Natural killer cell (primary cell): ENCODE results near the gene TM4SF1. TPM values are rescaled to one million over a fixed set of nuclear protein-coding genes. Genes with fewer than 3 reads are reported as not detected.

Source experiments
- ATAC-seq, 3 donors: fragments of 150-1000 bp in 2 of 3; fragments of 200-7000 bp in 1 of 3; cut with Tn5 transposase; 1 replicate in 1 of 3; 2 replicates in 2 of 3; pipeline ENCODE4 v1.10.0; 2021; ENCODE audit warnings: mild to moderate bottlenecking in 2 of 3, moderate library complexity in 2 of 3
- DNase-seq, 2 donors: peaks; one replicate each; pipeline versions ENCODE4 v3.0.0 to v3.0.0-alpha.2; 2013 to 2021; ENCODE audit warnings: mixed read lengths in 1 of 2
- H3K27ac ChIP-seq: one replicate; pipeline ENCODE4 v1.5.1; 2013; ENCODE audit warnings: mild to moderate bottlenecking, low read length
- H3K27me3 ChIP-seq: one replicate; pipeline ENCODE4 v1.6.1; 2013; ENCODE audit warnings: low read length; ENCODE audit not compliant: control insufficient read depth, insufficient read depth
- H3K36me3 ChIP-seq: one replicate; pipeline ENCODE4 v1.6.1; 2013; ENCODE audit warnings: low read length; ENCODE audit not compliant: control insufficient read depth, insufficient read depth
- H3K4me1 ChIP-seq: one replicate; pipeline ENCODE4 v1.6.1; 2013; ENCODE audit warnings: low read length; ENCODE audit not compliant: control insufficient read depth, insufficient read depth
- H3K4me3 ChIP-seq: one replicate; pipeline ENCODE4 v1.5.1; 2013; ENCODE audit warnings: low read length
- H3K9me3 ChIP-seq: one replicate; pipeline ENCODE4 v1.6.1; 2013; ENCODE audit warnings: low read length; ENCODE audit not compliant: control insufficient read depth, insufficient read depth
- H3K27ac Mint-ChIP-seq, 2 donors: one replicate each; pipeline ENCODE4 v1.8.0; 2022; ENCODE audit warnings: mild to moderate bottlenecking in 2 of 2, mixed read lengths in 2 of 2, moderate library complexity in 1 of 2
- H3K27me3 Mint-ChIP-seq, 2 donors: one replicate each; pipeline ENCODE4 v1.8.0; 2022; ENCODE audit warnings: low read depth in 2 of 2, mixed read lengths in 2 of 2
- H3K36me3 Mint-ChIP-seq: one replicate; pipeline ENCODE4 v1.8.0; 2022; ENCODE audit warnings: mixed read lengths
- H3K4me1 Mint-ChIP-seq, 2 donors: one replicate each; pipeline ENCODE4 v1.8.0; 2022; ENCODE audit warnings: mixed read lengths in 2 of 2
- H3K4me3 Mint-ChIP-seq: one replicate; pipeline ENCODE4 v1.8.0; 2022; ENCODE audit warnings: mild to moderate bottlenecking, moderate library complexity, mixed read lengths
- H3K9me3 Mint-ChIP-seq, 2 donors: one replicate each; pipeline ENCODE4 v1.8.0; 2022; ENCODE audit warnings: mixed read lengths in 2 of 2
- CTCF ChIP-seq: fragments of 200-600 bp; IDR thresholded peaks from one replicate; pipeline ENCODE4 v1.8.0; 2022; ENCODE audit warnings: antibody characterized with exemption
- WGBS: methylation state at CpG from one replicate; pipeline ENCODE4 v1.1.7; 2013; ENCODE audit warnings: missing lambda C conversion rate; ENCODE audit not compliant: insufficient coverage; 5-methylcytosine and 5-hydroxymethylcytosine counted together
- intact Hi-C: fragments of 100-400 bp; cut with micrococcal nuclease; formaldehyde crosslinking; loops from one replicate; pipeline ENCODE4 v1.14.2; 2022
- total RNA-seq, 4 donors: library from RNA; stranded (reverse); fragments of 120-200 nt in 1 of 4; gene quantifications; one replicate each; pipeline versions ENCODE4 v1.2.3 to v1.2.4, GENCODE V29; 2013 to 2022

The TM4SF1 gene
- total RNA-seq, 3 donors from 2014 or later (not counting 1 experiment from before 2014, with no cell fraction given) = not detected

GRCh38 chr3:149421764-149422163 is 44.3 kb upstream of the TM4SF1 start:
- intact Hi-C loops = no loop called here
- H3K9me3 Mint-ChIP-seq = no peaks in the 10 kb centered on the region
- H3K4me1 ChIP-seq = no peaks in the 10 kb centered on the region
- no peaks in the 10 kb centered on the region for H3K4me1 Mint-ChIP-seq
- H3K36me3 ChIP-seq = no peaks in the 10 kb centered on the region
- DNase-seq (no peak), ATAC-seq (no peak)
- H3K4me3 Mint-ChIP-seq = no peak overlapping the region
- H3K9me3 ChIP-seq = no peaks in the 10 kb centered on the region
- H3K27ac ChIP-seq = no peak overlapping the region
- H3K4me3 ChIP-seq = no peak overlapping the region
- H3K27ac Mint-ChIP-seq = no peak overlapping the region
- TF ChIP-seq CTCF = no peak
- WGBS = 92% methylated on average over 1 of the region's 2 CpGs
- no peaks in the 10 kb centered on the region for H3K27me3 ChIP-seq
- peaks cover 0 to 3% of the 10 kb centered on the region in 2 donors for H3K27me3 Mint-ChIP-seq
- H3K36me3 Mint-ChIP-seq = no peaks in the 10 kb centered on the region

- DNase-seq (no peak), ATAC-seq (no peak)
- Histone ChIP-seq H3K9me3 (no peaks in the 10 kb centered on the region), H3K4me1 (no peaks in the 10 kb centered on the region), H3K4me3 (no peak overlapping the region), H3K27ac (no peak overlapping the region), H3K27me3 (no peaks in the 10 kb centered on the region), H3K36me3 (no peaks in the 10 kb centered on the region)
- intact Hi-C loops = no loop called here
- Mint-ChIP-seq H3K4me1 (no peaks in the 10 kb centered on the region), H3K9me3 (no peaks in the 10 kb centered on the region), H3K36me3 (no peaks in the 10 kb centered on the region), H3K27me3 (peaks cover 0 to 3% of the 10 kb centered on the region in 2 donors), H3K27ac (no peak overlapping the region), H3K4me3 (no peak overlapping the region)
- TF ChIP-seq CTCF = no peak
- 86% methylated on average over 3 of the region's 4 CpGs for WGBS
Measured at GRCh38 chr3:149419816-149420215, 42.4 kb upstream of the TM4SF1 start.

GRCh38 chr3:149417727-149418126 is 40.3 kb upstream of the TM4SF1 start:
- 100% methylated on average over 1 of the region's 2 CpGs for WGBS
- Histone ChIP-seq H3K4me3 (no peak overlapping the region), H3K9me3 (no peaks in the 10 kb centered on the region), H3K27ac (no peak overlapping the region), H3K36me3 (no peaks in the 10 kb centered on the region), H3K27me3 (no peaks in the 10 kb centered on the region), H3K4me1 (no peaks in the 10 kb centered on the region)
- Mint-ChIP-seq H3K4me3 (no peak overlapping the region), H3K36me3 (no peaks in the 10 kb centered on the region), H3K4me1 (no peaks in the 10 kb centered on the region), H3K27me3 (peaks cover 0 to 3% of the 10 kb centered on the region in 2 donors), H3K9me3 (no peaks in the 10 kb centered on the region), H3K27ac (no peak overlapping the region)
- DNase-seq (no peak), ATAC-seq (no peak)
- intact Hi-C loops = no loop called here
- no peak for TF ChIP-seq CTCF

- H3K27ac Mint-ChIP-seq = no peak overlapping the region
- peaks cover 0 to 2% of the 10 kb centered on the region in 2 donors for H3K27me3 Mint-ChIP-seq
- no peaks in the 10 kb centered on the region for H3K9me3 Mint-ChIP-seq
- ATAC-seq (no peak), DNase-seq (no peak)
- TF ChIP-seq CTCF = no peak
- Histone ChIP-seq H3K27ac (no peak overlapping the region), H3K27me3 (no peaks in the 10 kb centered on the region), H3K9me3 (no peaks in the 10 kb centered on the region), H3K4me1 (no peaks in the 10 kb centered on the region), H3K4me3 (no peak overlapping the region), H3K36me3 (no peaks in the 10 kb centered on the region)
- WGBS = 38% methylated on average over 3 of the region's 3 CpGs
- no peak overlapping the region for H3K4me3 Mint-ChIP-seq
- H3K36me3 Mint-ChIP-seq = no peaks in the 10 kb centered on the region
- no peaks in the 10 kb centered on the region for H3K4me1 Mint-ChIP-seq
- intact Hi-C loops = no loop called here
Measured at GRCh38 chr3:149417174-149417573, 39.7 kb upstream of the TM4SF1 start.
